GM19099 (cell line): Measurements from ENCODE around the gene EYA3.

Experiments
- POLR2A ChIP-seq: IDR thresholded peaks from 3 replicates; pipeline ENCODE4 v1.6.1; 2011; ENCODE audit warnings: low read depth; ENCODE audit not compliant: insufficient read length; ENCODE audit errors: extremely low read depth

EYA3 gene, protein sequence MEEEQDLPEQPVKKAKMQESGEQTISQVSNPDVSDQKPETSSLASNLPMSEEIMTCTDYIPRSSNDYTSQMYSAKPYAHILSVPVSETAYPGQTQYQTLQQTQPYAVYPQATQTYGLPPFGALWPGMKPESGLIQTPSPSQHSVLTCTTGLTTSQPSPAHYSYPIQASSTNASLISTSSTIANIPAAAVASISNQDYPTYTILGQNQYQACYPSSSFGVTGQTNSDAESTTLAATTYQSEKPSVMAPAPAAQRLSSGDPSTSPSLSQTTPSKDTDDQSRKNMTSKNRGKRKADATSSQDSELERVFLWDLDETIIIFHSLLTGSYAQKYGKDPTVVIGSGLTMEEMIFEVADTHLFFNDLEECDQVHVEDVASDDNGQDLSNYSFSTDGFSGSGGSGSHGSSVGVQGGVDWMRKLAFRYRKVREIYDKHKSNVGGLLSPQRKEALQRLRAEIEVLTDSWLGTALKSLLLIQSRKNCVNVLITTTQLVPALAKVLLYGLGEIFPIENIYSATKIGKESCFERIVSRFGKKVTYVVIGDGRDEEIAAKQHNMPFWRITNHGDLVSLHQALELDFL

DNA sequence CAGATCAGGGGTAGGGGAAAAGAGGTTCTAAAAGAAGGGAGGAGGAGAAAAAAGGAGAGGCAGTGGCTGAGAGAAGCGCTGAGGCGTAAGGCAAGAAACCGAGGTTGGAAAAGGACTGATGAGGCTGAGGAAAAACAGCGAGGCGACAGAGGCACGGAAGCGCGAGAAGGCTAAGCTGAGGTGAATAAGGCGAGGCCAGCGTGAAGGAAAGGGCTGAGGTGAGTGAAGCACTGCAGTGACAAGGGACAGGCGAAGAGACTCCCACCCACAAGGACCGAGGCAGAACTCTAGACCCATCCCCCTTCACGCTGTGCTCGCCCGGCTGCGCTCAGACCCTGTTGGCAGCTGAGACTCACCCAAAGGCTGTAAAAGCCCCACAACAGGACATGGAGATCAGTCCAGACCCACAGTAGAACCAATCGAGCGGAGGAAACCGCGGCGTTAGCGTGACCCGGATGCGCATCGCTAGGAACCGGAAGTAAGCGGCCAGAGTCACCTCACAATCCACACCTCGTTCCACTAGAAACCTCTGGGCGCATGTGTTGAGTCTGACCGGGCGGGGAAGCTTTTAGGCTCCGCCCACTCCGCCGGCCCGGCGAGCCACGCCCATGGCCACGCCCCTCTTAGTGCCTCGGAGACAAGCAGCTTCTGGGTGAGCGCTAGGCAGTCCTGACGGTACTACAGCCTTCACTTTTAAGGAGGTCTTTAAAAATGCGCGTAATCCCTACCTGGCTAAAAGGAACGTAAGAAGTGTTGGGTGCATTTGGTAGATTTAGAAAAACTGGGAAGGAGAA is at the start of gene EYA3:
TSS of gene EYA3 (minus strand) at position 443 of the 794 bp plus-strand sequence. CDS start 30,584 bp downstream, outside the sequence.
- TF ChIP-seq POLR2A: peak; percentile 93

DNA sequence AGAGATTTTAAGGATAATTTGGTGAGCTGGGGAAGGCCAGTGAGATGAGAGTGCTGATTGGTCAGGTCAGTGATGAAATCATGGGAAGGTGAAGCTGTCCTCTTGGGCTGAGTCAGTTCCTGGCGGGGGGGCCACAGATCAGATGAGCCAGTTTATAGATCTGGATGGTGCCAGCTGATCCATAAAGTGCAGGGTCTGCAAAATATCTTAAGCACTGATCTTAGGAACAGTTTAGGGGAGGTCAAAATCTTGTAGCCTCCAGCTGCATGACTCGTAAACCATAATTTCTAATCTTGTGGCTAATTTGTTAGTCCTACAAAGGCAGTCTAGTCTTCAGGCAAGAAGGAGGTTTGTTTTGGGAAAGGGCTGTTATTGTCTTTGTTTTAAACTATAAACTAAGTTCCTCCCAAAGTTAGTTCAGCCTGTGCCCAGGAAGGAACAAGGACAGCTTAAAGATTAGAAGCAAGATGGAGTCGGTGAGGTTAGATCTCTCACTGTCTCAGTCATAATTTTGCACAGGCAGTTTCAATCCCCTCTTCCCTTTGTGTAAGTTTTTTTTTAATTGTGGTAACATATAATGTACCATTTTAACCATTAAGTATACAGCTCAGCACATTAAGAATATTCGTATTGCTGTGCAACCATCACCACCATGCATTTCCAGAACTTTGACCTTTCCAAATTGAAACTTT is 48.7 kb upstream of the EYA3 start:
- TF ChIP-seq POLR2A: no peak

DNA sequence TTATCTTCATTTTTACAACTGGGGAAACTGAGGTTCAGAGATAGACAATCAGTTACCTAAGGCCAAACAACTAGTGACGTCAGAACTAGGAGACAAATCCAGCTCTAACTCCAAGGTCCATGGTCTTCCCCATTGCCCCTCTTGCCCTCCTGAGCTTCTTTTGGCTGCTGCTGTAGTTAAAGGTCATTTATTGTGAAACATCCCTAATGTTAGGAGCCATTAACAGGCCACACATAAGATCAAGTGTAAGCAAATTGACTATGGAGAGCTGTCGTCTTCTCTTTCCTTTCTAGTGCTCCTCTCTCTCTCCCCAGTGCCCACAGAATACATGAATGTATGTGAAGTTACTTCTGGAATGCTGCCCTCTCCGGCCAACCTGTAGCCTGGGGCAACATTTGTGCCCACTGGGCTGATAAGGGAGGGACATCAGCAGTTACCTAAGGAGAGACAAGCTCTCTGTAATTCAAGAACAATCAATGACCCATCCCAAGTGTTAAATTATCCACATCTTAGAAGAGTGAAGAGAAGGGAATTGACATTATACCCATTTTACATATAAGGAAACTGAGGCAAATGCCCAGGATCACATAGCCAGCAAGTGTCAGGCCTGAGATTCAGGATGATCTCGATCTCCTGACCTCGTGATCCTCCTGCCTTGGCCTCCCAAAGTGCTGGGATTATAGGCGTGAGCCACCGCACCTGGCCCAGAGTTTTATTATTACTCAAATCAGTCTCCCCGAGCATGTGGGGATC is 47.9 kb upstream of the EYA3 start:
- no peak for TF ChIP-seq POLR2A

DNA sequence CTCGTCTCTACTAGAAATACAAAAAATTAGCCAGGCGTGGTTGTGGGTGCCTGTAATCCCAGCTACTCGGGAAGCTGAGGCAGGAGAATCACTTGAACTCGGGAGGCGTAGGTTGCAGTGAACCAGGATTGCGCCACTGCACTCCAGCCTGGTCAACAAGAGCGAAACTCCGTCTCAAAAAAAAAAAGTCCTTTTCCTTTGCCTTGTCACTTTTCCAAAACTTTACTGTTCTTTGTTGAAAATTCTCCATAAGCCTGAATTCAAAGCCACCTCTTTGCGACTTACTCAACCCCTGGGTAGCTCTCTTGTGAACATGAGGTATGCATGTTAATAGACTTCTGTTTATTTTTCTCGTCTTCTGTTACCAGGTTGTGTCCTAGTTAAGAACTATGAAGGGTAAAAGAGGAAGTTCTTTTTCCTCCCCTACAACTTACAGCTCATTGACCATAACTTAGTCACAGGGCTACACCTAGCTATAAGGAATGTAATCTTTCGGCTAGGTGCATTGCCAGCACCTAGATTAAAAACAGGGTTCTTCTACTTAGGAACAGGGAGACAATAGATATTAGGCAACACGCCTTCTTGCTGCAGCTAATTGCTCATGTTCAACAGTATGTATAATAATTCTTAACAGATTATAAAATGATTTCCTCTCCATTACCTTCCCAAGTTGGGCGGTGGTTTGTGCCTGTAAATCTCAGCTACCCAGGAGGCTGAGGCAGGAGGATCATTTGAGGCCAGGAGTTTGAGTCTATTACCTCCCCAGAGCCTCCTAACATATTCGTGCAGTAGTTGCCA is 47.2 kb upstream of the EYA3 start:
- TF ChIP-seq POLR2A: no peak

DNA sequence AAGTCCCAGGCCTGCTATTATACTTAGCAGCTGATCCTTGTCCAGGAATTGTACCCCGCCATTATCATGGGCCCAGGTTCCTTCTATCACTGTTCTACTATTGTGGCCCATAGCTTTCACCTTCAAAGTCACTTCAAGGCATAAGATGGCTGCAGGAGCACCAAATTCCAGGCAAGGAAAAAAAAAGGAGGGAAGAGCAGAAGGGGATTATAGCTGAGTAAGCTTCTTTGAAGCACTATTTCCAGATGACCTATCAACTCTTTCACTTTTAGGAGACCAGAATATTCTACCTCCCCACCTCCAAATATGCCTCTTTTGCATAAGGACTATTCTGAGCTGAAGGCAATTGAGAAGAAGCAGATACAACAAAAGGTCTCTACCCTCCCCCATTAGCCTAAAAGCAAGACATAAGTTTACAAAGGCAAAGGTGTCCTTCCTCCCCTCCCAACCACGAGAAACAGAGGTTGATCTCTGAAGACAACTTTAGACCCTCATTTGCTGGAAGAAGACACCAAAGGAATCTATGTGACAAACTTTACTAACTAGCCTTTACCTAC is 46.3 kb upstream of the EYA3 start:
- no peak for TF ChIP-seq POLR2A

DNA sequence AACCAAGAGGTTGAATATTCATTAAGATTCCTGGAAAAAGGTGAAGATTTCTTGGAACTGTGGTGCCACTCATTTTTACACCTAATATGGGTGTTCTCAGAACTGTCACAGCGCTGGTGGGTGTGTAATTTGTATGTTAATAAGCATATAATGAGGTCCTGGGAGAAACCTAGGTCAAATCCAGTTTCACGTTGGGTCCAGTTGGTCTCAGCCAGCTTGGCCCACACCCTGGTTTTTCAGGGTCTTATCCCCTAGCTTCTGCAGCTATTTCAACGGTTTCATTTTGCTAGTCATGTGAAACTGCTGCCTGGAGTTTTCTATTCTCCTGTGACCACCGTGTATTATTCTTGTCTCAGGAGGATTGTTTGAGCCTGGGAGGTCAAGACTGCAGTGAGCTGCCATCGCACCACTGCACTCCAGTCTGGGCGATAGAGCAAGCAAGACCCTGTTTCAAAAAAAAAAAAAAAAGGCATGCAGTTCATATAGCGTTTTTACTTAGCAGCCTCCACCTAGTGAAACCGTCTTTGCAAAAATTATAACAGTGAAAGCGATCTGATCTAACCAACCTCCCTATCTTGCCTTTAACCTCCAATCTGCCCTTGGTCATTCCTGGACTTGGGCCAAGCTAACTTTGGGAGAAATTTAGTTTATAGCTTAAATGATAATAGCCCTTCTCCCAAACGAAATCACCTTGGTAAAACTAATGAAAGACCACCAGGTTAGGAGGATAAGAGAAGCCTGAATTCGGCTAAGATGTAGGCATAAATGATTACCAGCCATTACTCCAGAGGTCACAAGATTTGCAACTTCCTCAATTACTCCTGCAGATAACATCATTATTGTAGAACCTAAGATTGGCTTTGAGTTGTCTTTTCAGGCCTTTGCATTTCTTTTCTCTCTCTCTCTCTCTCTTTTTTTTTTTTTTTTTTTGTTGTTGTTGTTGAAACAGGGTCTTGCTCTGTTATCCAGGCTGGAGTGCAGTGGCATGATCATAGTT is 44.1 kb upstream of the EYA3 start:
- no peak for TF ChIP-seq POLR2A

DNA sequence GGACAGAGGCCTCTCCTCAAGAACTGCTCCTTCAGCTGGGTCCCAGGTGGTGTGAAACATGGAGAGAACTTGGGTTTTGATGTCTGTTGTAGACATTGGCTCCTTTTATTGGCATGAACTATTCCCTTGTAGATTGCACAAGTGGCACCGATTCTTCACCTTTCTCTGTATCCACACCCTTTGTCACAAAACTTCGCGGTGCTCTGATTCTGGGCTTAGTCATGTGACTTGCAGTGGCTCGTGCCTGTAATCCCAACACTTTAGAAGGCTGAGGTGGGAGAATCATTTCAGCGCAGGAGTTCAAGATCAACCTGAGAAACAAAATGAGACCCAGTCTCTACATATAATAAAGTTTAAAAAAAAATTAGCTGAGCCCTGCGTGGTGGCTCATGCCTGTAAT is 42.5 kb upstream of the EYA3 start:
- TF ChIP-seq POLR2A: no peak

DNA sequence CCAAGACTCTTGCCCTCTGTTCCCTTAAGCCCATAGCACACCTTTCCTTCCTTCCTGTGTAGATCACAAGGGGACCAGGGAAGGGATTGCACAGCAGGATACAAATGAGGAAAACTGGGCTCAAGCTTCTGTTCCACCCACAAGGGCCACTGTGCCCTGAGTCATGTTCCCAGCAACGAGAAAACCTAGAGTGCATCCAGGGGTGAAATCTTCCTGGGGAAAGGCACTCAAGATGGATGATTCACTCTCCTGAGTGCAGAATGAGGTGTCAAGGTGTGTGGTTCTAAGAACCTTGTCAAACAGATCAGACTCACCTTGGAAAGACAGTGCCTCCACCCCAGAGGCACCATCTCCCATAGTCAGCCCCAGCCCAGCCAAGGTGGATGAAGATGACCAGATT is 40.7 kb upstream of the EYA3 start:
- no peak for TF ChIP-seq POLR2A

DNA sequence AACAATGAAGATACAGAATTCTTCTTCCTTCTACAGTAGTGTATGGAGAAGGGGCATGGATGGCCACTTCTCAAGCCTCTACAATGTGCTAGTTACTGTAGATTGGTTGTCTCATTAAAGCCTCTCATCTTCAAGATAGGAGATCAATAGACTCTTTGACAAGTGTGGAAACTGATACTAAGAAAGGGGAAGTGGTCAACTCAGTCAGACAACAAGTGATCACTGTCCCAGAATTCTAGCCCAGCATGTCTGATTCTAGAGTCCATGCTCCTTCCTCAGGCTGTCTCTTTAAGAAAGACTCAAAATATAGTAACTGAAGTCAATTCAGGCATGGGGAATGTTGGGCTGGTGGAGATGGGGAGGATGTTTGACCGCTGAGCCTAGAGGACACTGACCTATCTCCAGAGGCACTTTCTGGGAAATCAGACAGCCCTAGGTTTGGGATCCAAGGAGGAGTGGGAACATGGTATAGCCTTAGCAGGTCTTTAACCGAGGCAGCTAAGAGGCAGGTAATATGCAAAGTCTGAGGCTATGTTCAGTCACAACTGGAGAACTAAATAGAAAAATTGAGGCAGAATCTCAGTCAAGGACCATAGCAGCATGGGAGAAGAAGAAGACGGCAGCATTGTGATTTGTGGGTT is 39.3 kb upstream of the EYA3 start:
- TF ChIP-seq POLR2A: no peak

DNA sequence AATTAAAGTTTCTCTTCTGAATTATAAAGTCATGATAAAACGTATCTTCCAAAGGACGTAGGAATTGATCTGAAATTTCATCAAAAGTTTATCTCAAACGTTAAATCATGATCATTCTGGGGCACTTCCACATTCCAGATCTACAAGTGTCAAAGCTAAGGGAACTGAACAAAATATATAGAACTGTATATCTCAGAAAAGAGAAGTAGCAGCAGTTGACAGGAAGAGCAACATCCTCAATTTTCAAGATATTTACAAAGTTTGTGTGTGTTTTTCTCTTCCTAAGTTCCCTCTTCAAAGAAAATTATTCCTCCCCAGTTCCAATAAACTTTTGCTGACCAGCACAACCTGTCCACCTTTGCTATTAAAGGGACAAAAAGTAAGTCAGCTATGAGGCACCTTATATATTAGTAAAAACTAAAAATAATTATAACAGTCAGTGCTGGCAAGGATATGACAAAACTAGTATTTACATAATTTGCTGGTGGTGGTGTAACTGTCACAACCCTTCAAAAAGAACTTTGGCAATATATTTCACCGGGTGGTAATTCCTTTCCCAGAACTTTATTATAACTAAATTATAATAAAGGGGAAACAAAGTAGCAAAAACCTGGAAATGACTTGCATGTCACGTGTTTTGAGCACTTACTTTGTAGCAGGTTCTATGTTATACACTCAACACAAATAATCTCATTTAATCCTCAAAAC is 38.5 kb upstream of the EYA3 start:
- TF ChIP-seq POLR2A: no peak

DNA sequence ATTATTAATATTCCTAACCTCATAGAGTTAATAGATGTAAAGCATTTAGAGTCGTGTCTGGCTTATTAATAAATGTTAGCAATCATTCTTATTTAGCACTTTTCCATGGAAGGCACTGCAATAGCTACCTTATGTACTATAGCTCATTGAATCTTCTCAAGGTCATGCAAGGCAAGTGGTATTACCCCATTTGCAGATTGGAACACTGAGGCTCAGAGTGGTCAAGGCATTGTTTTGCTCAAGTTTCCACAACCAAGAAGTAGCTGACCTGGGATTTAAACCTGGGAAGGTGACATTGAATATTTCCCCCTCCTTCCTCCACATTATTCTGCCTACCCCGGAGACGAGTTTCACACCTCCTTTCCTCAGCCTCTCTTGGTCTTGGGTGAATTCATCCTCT is 37.8 kb upstream of the EYA3 start:
- TF ChIP-seq POLR2A: no peak
